Measurements from ENCODE around the gene GOLGA8B.
"Not testable (repeated sequence)": the region's sequence is repeated elsewhere in the genome, so short reads cannot be mapped to it uniquely, and the experiment has no call there.

The GOLGA8B gene

DNA sequence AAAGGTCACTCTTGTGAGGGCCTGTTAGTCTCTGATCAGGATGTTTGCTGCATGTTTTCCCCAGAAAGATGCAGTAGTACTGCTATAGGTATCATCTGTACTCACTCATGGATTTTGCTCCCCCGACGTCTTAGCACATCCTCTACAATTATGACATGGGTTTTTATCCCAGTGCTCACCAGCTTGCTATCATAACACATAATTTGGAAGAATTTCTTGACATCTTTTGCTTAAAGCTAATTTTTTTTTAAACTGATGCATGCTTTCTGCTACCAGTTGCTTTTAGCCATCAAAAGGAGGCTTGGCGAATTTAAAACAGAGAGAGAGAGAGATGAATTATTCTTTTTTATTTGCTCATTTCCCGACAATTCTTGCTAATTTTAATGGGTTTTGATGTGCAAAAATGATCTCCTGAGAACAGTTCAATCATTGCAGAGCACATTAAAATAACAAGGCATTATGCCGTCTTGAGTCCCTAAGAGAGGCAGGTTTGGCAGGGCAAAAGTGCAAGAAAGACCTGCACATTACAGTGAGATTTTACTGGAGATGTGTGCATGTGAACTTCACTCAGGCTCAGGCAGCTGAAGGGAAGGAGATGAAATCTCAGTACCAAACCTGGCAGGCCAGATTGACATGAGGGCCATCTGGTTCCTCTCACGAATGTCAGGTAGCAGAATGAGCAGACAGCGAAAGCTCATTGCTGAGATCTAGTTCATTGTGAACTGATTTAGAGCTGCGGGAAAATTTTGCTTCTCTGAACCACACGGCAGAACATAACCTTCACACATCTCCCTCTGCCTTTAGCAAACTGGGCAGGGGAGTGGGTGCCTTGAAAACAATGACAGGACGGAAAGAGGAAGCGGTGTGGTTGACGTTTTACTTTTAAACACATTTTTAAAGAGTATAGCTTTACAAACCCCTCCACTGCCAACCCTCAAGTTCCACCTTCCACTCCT lies 25.9 kb upstream of the GOLGA8B start:
- ATAC-seq (ENCODE audit: low read depth) (peak; percentile 37), DNase-seq (ENCODE audit: low spot score in 2 of 2) (no peak)
- no peak overlapping the region for H3K27ac Mint-ChIP-seq
- H3K36me3 Mint-ChIP-seq: no peaks in the 10 kb centered on the region
- peaks cover 3% of the 10 kb centered on the region for H3K4me1 Mint-ChIP-seq
- H3K4me3 Mint-ChIP-seq: no peak overlapping the region
- H3K9me3 Mint-ChIP-seq: no peaks in the 10 kb centered on the region
- H3K27me3 Mint-ChIP-seq: peaks cover 22% of the 10 kb centered on the region

DNA sequence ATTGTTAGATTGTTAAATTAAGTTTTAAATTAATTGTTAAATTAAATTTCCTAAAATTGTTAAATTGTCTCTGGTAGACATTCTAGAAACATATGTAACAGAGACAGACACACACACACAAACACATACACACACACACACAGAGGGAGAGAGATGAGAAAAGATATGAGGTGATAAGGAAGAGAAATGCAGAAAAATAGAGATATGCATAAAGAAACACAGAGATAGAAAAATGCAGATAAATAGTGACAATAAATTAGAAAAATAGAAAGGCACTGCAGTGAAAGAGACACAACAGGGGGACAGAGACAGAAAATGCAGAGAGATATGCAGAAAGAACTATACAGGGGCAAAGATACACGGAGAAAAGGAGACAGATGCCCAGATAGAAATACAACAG lies 25.1 kb upstream of the GOLGA8B start:
- Mint-ChIP-seq H3K27ac (no peak overlapping the region), H3K4me3 (no peak overlapping the region), H3K27me3 (peaks cover 28% of the 10 kb centered on the region), H3K9me3 (peaks cover 2% of the 10 kb centered on the region), H3K36me3 (no peaks in the 10 kb centered on the region), H3K4me1 (peaks cover 3% of the 10 kb centered on the region)
- no peak for ATAC-seq (ENCODE audit: low read depth)
- DNase-seq (ENCODE audit: low spot score in 2 of 2): no peak

DNA sequence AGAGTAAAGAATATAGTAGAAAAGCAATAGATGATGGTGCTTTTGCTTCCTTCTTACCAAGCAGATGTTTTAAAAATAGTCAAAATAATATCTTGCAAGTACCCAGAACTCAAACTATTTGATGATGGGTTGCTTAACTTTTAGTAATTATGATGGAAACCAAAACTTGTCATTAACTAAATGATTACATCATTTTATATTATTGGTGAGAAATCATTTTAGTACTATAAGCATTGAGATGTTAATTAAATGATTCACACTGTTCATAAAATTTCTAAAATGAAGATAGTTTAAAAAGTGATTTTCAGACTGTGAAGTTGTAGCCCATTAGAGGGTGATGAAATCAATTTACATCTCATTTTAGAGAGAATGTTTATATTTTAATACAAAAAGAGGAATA lies 24.4 kb upstream of the GOLGA8B start:
- Mint-ChIP-seq H3K9me3 (peaks cover 2% of the 10 kb centered on the region), H3K27me3 (peaks cover 24% of the 10 kb centered on the region), H3K36me3 (no peaks in the 10 kb centered on the region), H3K4me3 (no peak overlapping the region), H3K27ac (no peak overlapping the region), H3K4me1 (peaks cover 3% of the 10 kb centered on the region)
- ATAC-seq (ENCODE audit: low read depth) (no peak), DNase-seq (ENCODE audit: low spot score in 2 of 2) (no peak)

DNA sequence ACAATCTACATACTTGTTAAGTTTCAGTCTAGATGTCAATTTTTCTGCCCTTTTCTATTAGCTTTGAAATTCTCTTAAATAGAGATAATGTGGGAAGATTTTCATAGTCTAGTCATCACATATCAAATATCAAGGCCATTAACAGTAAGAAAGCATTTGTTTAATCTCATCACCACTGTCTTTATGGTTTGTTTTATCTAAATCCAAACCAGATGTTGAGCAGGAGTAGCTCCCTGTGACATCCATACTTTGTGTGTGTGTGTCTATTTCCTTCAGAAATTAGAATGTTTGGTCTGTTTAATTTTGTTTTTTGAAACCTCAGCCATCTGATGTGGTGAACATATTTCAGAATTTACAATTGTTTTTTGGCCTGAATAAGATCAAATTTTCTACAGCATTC lies 23.1 kb upstream of the GOLGA8B start:
- no peak overlapping the region for H3K27ac Mint-ChIP-seq
- H3K27me3 Mint-ChIP-seq: peaks cover 26% of the 10 kb centered on the region
- peaks cover 3% of the 10 kb centered on the region for H3K4me1 Mint-ChIP-seq
- H3K9me3 Mint-ChIP-seq: peaks cover 2% of the 10 kb centered on the region
- DNase-seq (ENCODE audit: low spot score in 2 of 2): no peak
- H3K4me3 Mint-ChIP-seq: no peak overlapping the region
- no peak for ATAC-seq (ENCODE audit: low read depth)
- H3K36me3 Mint-ChIP-seq: no peaks in the 10 kb centered on the region

DNA sequence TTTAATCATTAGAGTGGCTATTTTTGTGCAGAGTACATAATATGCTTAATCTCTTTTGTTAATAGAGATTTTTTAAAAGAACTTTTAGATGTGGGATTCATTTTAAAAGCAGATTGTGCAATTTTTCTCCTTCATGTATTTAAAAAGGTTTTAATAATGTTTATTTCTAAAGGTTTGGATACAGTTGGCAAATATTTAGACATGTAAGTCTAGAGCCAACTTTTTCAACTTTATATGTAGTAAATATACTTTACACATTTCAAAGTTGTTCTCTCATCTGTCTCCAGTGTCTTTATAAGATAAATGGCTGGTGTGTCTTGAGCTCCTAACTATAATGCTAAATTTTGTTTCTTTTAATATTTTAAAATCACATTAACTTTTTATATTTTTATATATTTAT lies 22.7 kb upstream of the GOLGA8B start:
- Mint-ChIP-seq H3K9me3 (peaks cover 2% of the 10 kb centered on the region), H3K27me3 (peaks cover 26% of the 10 kb centered on the region), H3K4me1 (peaks cover 3% of the 10 kb centered on the region), H3K4me3 (no peak overlapping the region), H3K36me3 (no peaks in the 10 kb centered on the region), H3K27ac (no peak overlapping the region)
- no peak for ATAC-seq (ENCODE audit: low read depth)
- no peak for DNase-seq (ENCODE audit: low spot score in 2 of 2)

DNA sequence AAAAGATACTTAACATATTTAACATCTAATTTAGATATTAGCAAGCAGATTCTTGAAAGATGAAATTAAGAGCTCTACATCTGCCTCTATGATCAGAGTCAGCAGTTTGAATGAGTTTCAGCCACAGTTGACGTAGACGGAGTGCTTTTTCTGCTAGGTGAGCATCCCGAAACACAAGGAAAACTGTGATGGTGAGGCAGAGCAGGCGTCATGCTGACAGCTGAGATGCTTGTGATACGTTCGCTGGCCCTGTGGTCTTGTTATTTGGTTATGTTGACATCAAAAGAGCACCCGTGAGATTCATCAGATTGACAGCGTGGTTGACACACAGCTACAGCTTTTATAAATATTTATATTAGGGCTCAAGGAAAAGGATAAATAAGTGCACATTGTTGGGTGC lies 19.6 kb upstream of the GOLGA8B start:
- Mint-ChIP-seq H3K27me3 (peaks cover 18% of the 10 kb centered on the region), H3K4me1 (no peaks in the 10 kb centered on the region), H3K36me3 (no peaks in the 10 kb centered on the region), H3K4me3 (no peak overlapping the region), H3K27ac (no peak overlapping the region), H3K9me3 (peaks cover 2% of the 10 kb centered on the region)
- no peak for DNase-seq (ENCODE audit: low spot score in 2 of 2)
- ATAC-seq (ENCODE audit: low read depth): no peak

DNA sequence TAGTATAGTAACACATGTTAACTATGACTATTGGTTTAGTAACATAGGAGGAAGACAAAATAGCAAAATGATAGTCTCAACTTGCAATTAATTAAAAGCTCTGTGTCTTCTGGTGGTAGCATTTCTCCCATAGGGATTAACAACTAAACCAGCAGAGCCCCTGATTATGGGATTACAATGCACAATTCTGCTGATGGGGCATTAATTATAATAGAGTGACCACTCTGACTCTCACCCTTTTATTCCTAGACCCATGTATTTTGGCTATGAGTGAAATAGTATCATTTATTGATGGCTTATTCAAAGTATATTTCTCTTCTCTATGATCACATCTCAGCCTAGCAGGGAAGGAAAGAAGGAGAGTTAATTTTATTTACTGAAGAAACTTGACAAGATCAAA lies 17.5 kb upstream of the GOLGA8B start:
- peaks cover 2% of the 10 kb centered on the region for H3K9me3 Mint-ChIP-seq
- no peak for DNase-seq (ENCODE audit: low spot score in 2 of 2)
- H3K27ac Mint-ChIP-seq: no peak overlapping the region
- H3K4me1 Mint-ChIP-seq: no peaks in the 10 kb centered on the region
- no peaks in the 10 kb centered on the region for H3K36me3 Mint-ChIP-seq
- H3K4me3 Mint-ChIP-seq: no peak overlapping the region
- peaks cover 15% of the 10 kb centered on the region for H3K27me3 Mint-ChIP-seq
- ATAC-seq (ENCODE audit: low read depth): no peak

DNA sequence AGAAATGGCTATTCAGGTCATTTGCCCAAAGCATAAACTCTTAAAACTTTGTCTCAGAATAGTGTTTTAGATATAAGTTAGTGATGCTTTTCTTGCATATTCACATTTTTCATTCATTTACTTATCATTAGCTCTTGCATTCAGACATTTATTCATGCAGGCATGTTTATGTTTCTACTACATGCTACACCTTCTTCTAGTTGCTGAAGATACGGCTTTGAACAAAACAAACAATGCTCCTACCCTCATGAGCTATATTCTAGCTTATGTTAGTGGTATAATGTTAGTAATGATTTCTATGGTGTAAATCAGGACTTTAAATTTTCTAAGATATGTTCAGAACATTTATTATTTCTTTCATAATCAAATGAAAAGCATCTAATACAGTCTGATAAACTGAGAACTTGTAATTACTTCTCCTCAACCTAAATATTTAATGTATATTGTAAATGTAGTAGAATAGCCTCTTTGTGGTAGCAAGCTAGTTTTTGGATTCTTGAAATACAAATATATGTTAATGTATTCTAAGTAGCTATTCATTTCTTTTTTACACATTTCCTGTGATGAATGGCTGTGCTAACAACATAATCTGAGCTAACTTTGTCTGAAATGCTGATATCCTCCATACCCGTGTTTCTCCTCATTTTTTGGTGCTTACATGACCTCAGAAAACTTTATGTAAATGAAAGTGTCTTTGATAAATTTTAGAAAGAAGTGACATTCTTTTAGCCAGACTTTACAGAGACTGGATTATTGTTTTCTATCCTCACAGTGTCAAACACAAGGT lies 15.5 kb upstream of the GOLGA8B start:
- DNase-seq (ENCODE audit: low spot score in 2 of 2): no peak
- no peaks in the 10 kb centered on the region for H3K4me1 Mint-ChIP-seq
- no peak for ATAC-seq (ENCODE audit: low read depth)
- H3K4me3 Mint-ChIP-seq: no peak overlapping the region
- H3K9me3 Mint-ChIP-seq: peaks cover 2% of the 10 kb centered on the region
- peaks cover 9% of the 10 kb centered on the region for H3K27me3 Mint-ChIP-seq
- no peaks in the 10 kb centered on the region for H3K36me3 Mint-ChIP-seq
- H3K27ac Mint-ChIP-seq: no peak overlapping the region

DNA sequence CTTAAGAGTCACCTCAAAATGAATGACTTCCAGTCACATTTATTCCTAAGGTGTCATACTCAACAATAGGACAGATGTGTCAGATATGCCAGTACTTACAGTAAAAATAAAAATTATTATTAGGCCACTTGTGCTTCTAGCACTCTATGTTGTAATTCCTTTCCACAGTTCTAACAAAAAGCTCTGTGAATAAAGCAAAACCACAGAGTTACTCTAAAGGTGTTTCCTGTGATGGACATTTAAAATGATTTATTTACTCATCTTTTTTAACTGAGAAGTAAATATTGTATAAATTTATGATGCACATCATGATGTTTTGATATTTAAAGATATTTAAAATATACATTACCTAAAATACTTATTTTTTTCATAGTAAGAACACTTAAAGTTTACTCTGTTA lies 13.9 kb upstream of the GOLGA8B start:
- H3K4me1 Mint-ChIP-seq: no peaks in the 10 kb centered on the region
- H3K27ac Mint-ChIP-seq: no peak overlapping the region
- no peak for ATAC-seq (ENCODE audit: low read depth)
- peaks cover 4% of the 10 kb centered on the region for H3K27me3 Mint-ChIP-seq
- H3K36me3 Mint-ChIP-seq: no peaks in the 10 kb centered on the region
- DNase-seq (ENCODE audit: low spot score in 2 of 2): no peak
- no peaks in the 10 kb centered on the region for H3K9me3 Mint-ChIP-seq
- no peak overlapping the region for H3K4me3 Mint-ChIP-seq

DNA sequence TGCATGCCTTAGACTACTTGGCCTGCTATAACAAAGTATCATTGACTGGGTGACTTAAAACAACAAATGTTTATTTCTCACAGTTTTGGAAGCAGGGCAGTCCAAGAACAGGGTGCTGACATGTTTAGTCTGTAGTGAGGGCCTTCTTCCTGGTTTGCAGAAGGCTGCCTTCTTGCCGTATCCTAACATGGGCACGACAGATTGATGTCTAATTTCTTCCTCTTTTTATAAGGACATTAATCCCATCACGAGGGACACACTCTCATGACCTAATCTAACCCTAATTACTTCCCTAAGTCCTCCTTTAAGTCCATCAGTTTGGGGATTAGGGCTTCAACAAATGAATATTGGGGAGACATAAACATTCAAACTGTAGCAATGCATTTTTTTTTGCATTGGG lies 10.9 kb upstream of the GOLGA8B start:
- H3K27ac Mint-ChIP-seq: no peak overlapping the region
- no peaks in the 10 kb centered on the region for H3K36me3 Mint-ChIP-seq
- H3K4me3 Mint-ChIP-seq: no peak overlapping the region
- no peaks in the 10 kb centered on the region for H3K4me1 Mint-ChIP-seq
- ATAC-seq (ENCODE audit: low read depth) (no peak), DNase-seq (ENCODE audit: low spot score in 2 of 2) (no peak)
- no peaks in the 10 kb centered on the region for H3K9me3 Mint-ChIP-seq
- peaks cover 3% of the 10 kb centered on the region for H3K27me3 Mint-ChIP-seq

DNA sequence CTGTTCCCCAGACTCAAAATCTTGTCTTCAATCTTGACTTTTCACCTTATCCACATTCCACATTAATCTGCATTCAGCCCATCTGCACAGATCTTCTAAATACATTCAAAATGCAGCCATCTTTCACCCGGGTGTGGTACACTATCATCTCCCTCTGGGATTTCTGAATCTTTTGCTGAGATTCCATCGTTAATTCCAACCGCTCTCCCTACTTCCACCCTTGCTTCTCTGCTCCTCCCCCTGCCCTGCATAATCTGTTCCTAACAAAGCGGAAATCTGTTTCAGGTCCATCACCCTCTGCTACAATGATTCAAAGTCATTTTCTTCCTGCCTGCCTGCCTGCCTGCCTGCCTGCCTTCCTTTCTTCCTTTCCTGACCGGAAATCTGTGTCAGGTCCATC lies 7.9 kb upstream of the GOLGA8B start:
- H3K4me1 Mint-ChIP-seq: peaks cover 5% of the 10 kb centered on the region
- H3K27me3 Mint-ChIP-seq: peaks cover 3% of the 10 kb centered on the region
- no peak overlapping the region for H3K27ac Mint-ChIP-seq
- H3K4me3 Mint-ChIP-seq: no peak overlapping the region
- DNase-seq (ENCODE audit: low spot score in 2 of 2): no peak
- no peaks in the 10 kb centered on the region for H3K9me3 Mint-ChIP-seq
- H3K36me3 Mint-ChIP-seq: no peaks in the 10 kb centered on the region
- no peak for ATAC-seq (ENCODE audit: low read depth)

DNA sequence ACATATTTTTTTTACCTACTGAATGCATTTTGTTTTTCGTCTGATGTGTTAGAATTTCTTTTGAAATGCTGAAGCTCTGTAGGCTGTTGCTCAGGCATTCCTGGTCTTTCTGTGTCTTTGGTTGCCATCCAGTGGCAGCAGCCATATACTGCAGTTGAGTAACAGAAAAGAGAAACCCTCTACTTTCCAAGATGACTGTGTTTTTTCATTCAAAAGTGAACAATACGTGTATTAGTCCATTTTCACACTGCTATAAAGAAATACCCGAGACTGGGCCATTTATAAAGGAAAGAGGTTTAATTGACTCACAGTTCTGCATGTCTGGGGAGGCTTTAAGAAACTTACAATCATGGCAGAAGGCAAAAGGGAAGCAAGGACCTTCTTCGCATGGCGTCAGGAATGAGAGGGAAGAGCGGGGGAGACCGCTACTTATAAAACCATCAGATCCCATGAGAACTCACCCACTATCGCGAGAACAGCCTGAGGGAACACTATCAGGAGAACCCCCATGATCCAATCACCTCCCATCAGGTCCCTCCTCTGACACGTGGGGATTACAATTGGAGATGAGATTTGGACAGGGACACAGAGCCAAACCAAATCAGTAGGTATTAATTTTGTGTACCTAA lies 4.7 kb upstream of the GOLGA8B start:
- Mint-ChIP-seq H3K9me3 (no peaks in the 10 kb centered on the region), H3K27ac (no peak overlapping the region), H3K4me1 (peaks cover 8% of the 10 kb centered on the region), H3K4me3 (peak overlapping the region; percentile 64), H3K36me3 (no peaks in the 10 kb centered on the region), H3K27me3 (peaks cover 5% of the 10 kb centered on the region)
- ATAC-seq (ENCODE audit: low read depth): peak; percentile 45
- peak; percentile 24 to 51 for DNase-seq (ENCODE audit: low spot score in 2 of 2)

DNA sequence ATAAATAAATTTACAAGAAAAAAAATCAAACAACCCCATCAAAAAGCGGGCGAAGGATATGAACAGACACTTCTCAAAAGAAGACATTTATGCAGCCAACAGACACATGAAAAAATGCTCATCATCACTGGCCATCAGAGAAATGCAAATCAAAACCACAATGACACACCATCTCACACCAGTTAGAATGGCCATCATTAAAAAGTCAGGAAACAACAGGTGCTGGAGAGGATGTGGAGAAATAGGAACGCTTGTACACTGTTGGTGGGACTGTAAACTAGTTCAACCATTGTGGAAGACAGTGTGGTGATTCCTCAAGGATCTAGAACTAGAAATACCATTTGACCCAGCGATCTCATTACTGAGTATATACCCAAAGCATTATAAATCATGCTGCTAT lies 2.5 kb upstream of the GOLGA8B start:
- not testable (repeated sequence) for H3K27ac Mint-ChIP-seq; H3K9me3 Mint-ChIP-seq; H3K27me3 Mint-ChIP-seq; ATAC-seq (ENCODE audit: low read depth); H3K36me3 Mint-ChIP-seq; H3K4me3 Mint-ChIP-seq; DNase-seq (ENCODE audit: low spot score in 2 of 2)
- peaks cover 17% of the 10 kb centered on the region for H3K4me1 Mint-ChIP-seq

DNA sequence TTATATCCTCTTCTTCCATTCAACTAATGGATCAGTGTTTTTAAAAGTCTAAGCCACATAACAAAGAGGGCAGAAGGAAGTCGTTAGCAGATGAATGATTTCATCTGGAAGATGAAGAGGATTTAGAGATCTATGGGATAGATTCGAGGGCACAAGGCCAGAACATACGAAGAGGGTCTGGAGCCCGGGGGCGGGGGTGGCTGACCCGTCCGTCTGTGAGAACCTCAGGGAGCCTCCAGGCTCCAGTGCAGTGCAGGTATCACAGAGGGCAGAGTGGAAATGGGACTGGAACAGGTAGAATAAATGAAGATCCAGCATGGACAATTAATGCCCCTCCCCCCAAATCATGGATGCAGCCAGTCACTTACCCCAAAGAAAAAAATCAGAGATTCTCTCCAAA lies 1.5 kb upstream of the GOLGA8B start:
- Mint-ChIP-seq H3K27ac (no peak overlapping the region), H3K27me3 (peaks cover 2% of the 10 kb centered on the region), H3K4me3 (no peak overlapping the region), H3K36me3 (no peaks in the 10 kb centered on the region), H3K4me1 (peaks cover 18% of the 10 kb centered on the region), H3K9me3 (no peaks in the 10 kb centered on the region)
- no peak for ATAC-seq (ENCODE audit: low read depth)
- no peak for DNase-seq (ENCODE audit: low spot score in 2 of 2)
